ENCODE results near the gene FLVCR1.
"Not testable (repeated sequence)": the region's sequence is repeated elsewhere in the genome, so short reads cannot be mapped to it uniquely, and the experiment has no call there.

- not testable (repeated sequence) for TF ChIP-seq CTCF, POLR2A (IDR thresholded peaks at IDR 0.05)
These were observed 5.3 kb downstream of the FLVCR1 start for GRCh38 chr1:212863345-212863744.

Data from Peyer's patch (tissue), 4 donors.